Pons (tissue), 1 donor: ENCODE data around the gene NGB.
A peak's percentile ranks its signal among the peaks of the same experiment; 100 is the strongest.

Source experiments
- DNase-seq: peaks from one replicate; pipeline ENCODE4 v3.0.0-alpha.2; 2016; ENCODE audit warnings: low spot score

NGB gene

GRCh38 chr14:77231721-77232120 lies 39.3 kb downstream of the NGB start:
- no peak for DNase-seq

- no peak for DNase-seq
Observed at GRCh38 chr14:77230914-77231313, 40.1 kb downstream of the NGB start.

- DNase-seq, result no peak
Observed at GRCh38 chr14:77228056-77228455, 43.0 kb downstream of the NGB start.

- DNase-seq, result no peak
Observed at GRCh38 chr14:77225892-77226557, 45.0 kb downstream of the NGB start.

- DNase-seq, result no peak
Observed at GRCh38 chr14:77225254-77225653, 45.8 kb downstream of the NGB start.

GRCh38 chr14:77224212-77224611 lies 46.8 kb downstream of the NGB start:
- DNase-seq, result no peak

- no peak for DNase-seq
Observed at GRCh38 chr14:77222546-77223225, 48.3 kb downstream of the NGB start.

GRCh38 chr14:77221241-77221871 lies 49.6 kb downstream of the NGB start:
- DNase-seq, result no peak

GRCh38 chr14:77220246-77221017 lies 50.6 kb downstream of the NGB start:
- no peak for DNase-seq

- DNase-seq, result peak; percentile 35
Observed at GRCh38 chr14:77219591-77219990, 51.4 kb downstream of the NGB start.

GRCh38 chr14:77217551-77217950 lies 53.5 kb downstream of the NGB start:
- DNase-seq, result no peak
